ENCODE measurements around the gene ZNF442.

- TF ChIP-seq POLR2AphosphoS5 (IDR thresholded peaks at IDR 0.05; ENCODE audit: borderline replicate concordance, low read depth, low read length) (no peak), EZH2 (IDR thresholded peaks at IDR 0.05) (no peak), FOXP2 (optimal IDR thresholded peaks at IDR 0.05; ENCODE audit: control extremely low read depth, extremely low read length, insufficient read depth) (no peak)
Measured at GRCh38 chr19:12379732-12380443, 14.4 kb upstream of the ZNF442 start.

All from SK-N-MC (cell line).